Measurements from ENCODE around the gene DNMT3A. TPM values are rescaled to one million over a fixed set of nuclear protein-coding genes. Genes with fewer than 3 reads are reported as not detected.

The DNMT3A gene
- total RNA-seq, 8 experiments from 2014 or later = 3.9 to 42.0 (median 29.9) TPM

- Histone ChIP-seq H3K27ac (peak overlapping the region in 1 of 2 donors; percentile 72), H3K4me3 (no peak overlapping the region), H3K4me1 (replicated peaks in 1 of 2) (peaks cover 36 to 45% of the 10 kb centered on the region in 2 donors)
- WGBS, 10 experiments = 58 to 100% (median 65%) methylated on average over 1 to 4 of the region's 9 CpGs; no CpG with 5 or more reads in 3 of the 10 experiments
- no peak for ATAC-seq (replicated peaks in 6 of 8)
- in situ Hi-C loops (cut with MboI; ENCODE audit: low pct_unique_long_range_greater_than_20kb in 2 of 9, low sequenced_read_pairs in 9 of 9, unreplicated experiment in 9 of 9) = no loop called here
Measured at GRCh38 chr2:25257931-25258846, 83.5 kb downstream of the DNMT3A start.

- ATAC-seq (replicated peaks in 6 of 8) = peak; percentile 12 to 87 (median 83)
- in situ Hi-C loops (cut with MboI; ENCODE audit: low pct_unique_long_range_greater_than_20kb in 2 of 9, low sequenced_read_pairs in 9 of 9, unreplicated experiment in 9 of 9) = no loop called here
- 7 to 92% (median 53%) methylated on average over 2 to 4 of the region's 9 CpGs; no CpG with 5 or more reads in 4 of the 10 experiments for WGBS, 10 experiments
- Histone ChIP-seq H3K4me1 (replicated peaks in 1 of 2) (peaks cover 41 to 50% of the 10 kb centered on the region in 2 donors), H3K4me3 (peak overlapping the region in 1 of 5 donors; percentile 9), H3K27ac (peak overlapping the region; percentile 70 to 72)
Measured at GRCh38 chr2:25257032-25257552, 84.6 kb downstream of the DNMT3A start.

DNA sequence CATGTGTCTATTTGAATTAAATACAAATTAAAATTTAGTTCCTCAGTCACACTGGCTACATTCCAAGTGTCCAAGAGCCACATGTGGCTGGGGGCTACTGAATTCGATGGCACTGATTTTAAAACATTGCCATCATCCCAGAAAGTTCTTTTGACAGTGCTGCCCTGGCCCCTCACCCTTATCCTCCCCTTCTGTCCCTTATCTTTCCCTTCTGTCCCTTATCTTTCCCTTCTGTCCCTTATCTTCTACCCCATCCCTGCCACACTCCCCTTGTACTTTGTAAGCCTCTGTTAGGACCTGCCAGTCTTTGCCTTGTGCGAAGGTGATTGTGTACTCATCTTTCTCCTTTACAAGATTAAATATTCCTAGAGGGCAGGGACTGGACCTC is 85.2 kb downstream of the DNMT3A start:
- no peak for ATAC-seq (replicated peaks in 6 of 8)
- peak overlapping the region; percentile 70 to 72 for H3K27ac ChIP-seq
- no peak overlapping the region for H3K4me3 ChIP-seq
- WGBS, 10 experiments = 79 to 100% (median 86%) methylated on average over 1 to 2 of the region's 2 CpGs; no CpG with 5 or more reads in 4 of the 10 experiments
- H3K4me1 ChIP-seq (replicated peaks in 1 of 2) = peaks cover 41 to 50% of the 10 kb centered on the region in 2 donors
- in situ Hi-C loops (cut with MboI; ENCODE audit: low pct_unique_long_range_greater_than_20kb in 2 of 9, low sequenced_read_pairs in 9 of 9, unreplicated experiment in 9 of 9) = no loop called here

- no peak for ATAC-seq (replicated peaks in 6 of 8)
- H3K4me1 ChIP-seq (replicated peaks in 1 of 2) = peaks cover 41 to 50% of the 10 kb centered on the region in 2 donors
- in situ Hi-C loops (cut with MboI; ENCODE audit: low pct_unique_long_range_greater_than_20kb in 2 of 9, low sequenced_read_pairs in 9 of 9, unreplicated experiment in 9 of 9) = no loop called here
Measured at GRCh38 chr2:25255745-25256487, 85.8 kb downstream of the DNMT3A start.

DNA sequence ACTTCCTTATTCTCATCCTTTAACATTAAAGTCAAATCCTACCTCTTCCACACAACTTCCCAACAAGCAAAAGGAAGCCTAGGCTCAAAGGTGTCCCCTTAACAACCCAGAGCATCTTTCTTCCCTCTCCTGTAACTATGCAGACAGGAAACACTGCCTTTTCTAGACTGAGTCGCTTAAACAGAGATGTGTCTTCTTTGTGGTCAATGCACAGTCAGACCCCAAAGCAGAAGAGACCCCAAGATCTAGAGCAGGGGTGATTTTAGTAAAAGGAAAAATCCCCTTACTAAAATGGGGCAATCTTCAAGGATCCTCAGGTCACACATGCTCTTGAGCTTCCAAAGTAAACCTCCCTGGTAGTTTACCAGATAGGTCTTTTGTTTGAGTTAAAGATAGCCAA is 86.8 kb downstream of the DNMT3A start:
- WGBS, 10 experiments = 100% methylated on average over 1 of the region's 1 CpG; no CpG with 5 or more reads in 7 of the 10 experiments
- ATAC-seq (replicated peaks in 6 of 8) = no peak
- no peak overlapping the region for H3K4me3 ChIP-seq
- H3K4me1 ChIP-seq (replicated peaks in 1 of 2) = peaks cover 46 to 56% of the 10 kb centered on the region in 2 donors
- H3K27ac ChIP-seq = no peak overlapping the region
- in situ Hi-C loops (cut with MboI; ENCODE audit: low pct_unique_long_range_greater_than_20kb in 2 of 9, low sequenced_read_pairs in 9 of 9, unreplicated experiment in 9 of 9) = no loop called here

More at GRCh38 chr2:25255745-25256487, 85.8 kb downstream of the DNMT3A start:
- Histone ChIP-seq H3K27ac (peak overlapping the region in 1 of 2 donors; percentile 72), H3K4me3 (no peak overlapping the region)
- WGBS, 10 experiments = 80 to 100% (median 96%) methylated on average over 1 to 3 of the region's 15 CpGs; no CpG with 5 or more reads in 4 of the 10 experiments

GRCh38 chr2:25253153-25253626 is 88.5 kb downstream of the DNMT3A start:
- in situ Hi-C loops (cut with MboI; ENCODE audit: low pct_unique_long_range_greater_than_20kb in 2 of 9, low sequenced_read_pairs in 9 of 9, unreplicated experiment in 9 of 9) = no loop called here
- Histone ChIP-seq H3K4me1 (replicated peaks in 1 of 2) (peaks cover 41 to 44% of the 10 kb centered on the region in 2 donors), H3K4me3 (peak overlapping the region in 1 of 5 donors; percentile 41), H3K27ac (peak overlapping the region in 1 of 2 donors; percentile 62)
- WGBS, 10 experiments = 74 to 100% (median 83%) methylated on average over 1 to 8 of the region's 11 CpGs; no CpG with 5 or more reads in 1 of the 10 experiments
- no peak for ATAC-seq (replicated peaks in 6 of 8)

DNA sequence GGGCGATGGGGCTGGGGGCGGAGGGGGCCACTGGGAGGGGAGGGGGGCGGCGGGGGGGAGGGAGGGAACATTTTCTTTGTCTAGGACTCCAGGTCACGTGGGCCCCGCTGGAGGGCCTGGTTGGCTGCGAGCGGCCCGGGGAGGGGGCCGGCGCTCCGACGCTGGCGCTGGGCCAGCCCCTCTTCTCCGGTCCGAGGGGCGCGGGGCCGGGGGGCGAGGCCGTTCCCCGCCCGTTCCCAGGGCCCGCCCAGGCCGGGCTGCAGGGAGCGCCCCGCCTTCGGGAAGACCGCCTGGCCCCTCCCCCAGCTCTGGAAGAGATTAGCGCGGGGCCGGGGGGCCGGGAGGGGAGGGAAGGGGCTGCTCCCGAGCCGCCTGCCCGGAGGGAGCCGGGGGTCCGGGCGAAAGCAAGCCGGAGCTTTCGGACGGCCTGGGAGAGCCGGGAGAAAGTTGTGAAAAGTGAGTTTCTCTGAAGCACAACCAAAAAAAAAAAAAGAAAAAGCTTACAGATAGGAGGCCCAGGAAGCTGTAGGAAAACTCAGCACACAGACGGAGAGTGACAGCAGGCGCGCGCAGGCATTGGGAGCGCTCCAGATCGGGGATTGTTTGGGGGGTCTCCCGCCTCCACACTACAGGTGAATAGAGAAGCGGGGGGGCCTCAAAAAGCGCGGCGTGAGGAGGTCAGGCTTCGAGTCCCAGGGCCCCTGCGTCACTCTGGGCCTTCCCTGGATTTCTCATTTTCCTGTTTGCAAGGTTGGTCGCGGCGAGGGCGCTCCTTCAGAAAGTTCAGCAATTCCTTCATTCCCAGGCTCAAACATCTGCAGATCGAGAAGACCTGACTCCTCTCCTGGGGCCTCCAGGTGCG is 89.2 kb downstream of the DNMT3A start:
- peak overlapping the region; percentile 79 to 86 for H3K27ac ChIP-seq
- H3K4me3 ChIP-seq = peak overlapping the region; percentile 39 to 47 (median 41)
- peak; percentile 62 to 88 (median 72) for ATAC-seq (replicated peaks in 6 of 8)
- in situ Hi-C loops (cut with MboI; ENCODE audit: low pct_unique_long_range_greater_than_20kb in 2 of 9, low sequenced_read_pairs in 9 of 9, unreplicated experiment in 9 of 9) = no loop called here
- H3K4me1 ChIP-seq (replicated peaks in 1 of 2) = peaks cover 34 to 37% of the 10 kb centered on the region in 2 donors
- 4 to 59% (median 18%) methylated on average over 1 to 9 of the region's 62 CpGs; no CpG with 5 or more reads in 5 of the 10 experiments for WGBS, 10 experiments

DNA sequence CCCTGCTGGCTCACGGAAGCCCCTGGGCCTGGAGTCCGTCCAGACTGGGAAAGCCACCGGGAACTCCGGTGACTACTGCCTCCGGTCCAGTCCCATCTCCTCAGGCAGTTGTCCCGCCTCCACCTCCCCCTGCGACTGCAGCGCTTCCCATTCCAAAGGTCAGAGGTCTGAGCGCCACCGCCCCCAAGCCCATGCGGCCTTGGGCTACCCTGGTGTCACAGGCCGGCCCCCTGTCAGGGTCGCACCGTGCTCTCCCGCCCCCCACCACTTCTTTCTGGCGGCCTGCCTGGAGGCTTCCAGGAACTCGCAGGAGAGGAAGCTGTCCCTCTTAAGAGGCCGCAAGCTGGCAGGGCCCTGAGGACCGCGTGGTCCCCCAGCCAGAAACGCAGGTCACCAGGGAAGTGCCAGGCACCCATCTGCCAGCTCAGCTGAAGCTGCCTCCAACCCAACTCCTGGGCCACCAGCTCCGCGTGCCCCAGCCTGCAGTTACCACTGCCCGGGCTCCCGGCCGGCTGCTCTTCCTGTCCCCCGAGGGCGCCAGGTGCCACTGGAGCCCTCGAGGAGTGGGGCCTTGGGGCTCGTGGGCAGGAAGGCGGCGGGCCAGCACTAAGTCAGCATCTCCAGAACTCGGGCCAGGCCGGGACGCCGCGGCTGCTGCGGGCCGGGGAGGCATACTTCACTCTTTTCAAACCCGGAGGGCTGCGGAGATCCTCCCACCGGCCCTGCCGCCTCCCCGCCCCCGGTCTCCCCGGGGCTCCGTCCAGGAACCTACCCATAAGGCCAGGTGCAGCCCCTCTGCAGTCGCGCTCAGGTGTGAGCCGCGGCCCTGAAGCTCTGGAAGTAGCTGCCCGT is 90.1 kb downstream of the DNMT3A start:
- H3K4me1 ChIP-seq (replicated peaks in 1 of 2) = peaks cover 26 to 29% of the 10 kb centered on the region in 2 donors
- 0 to 60% (median 4%) methylated on average over 1 to 4 of the region's 52 CpGs; no CpG with 5 or more reads in 7 of the 10 experiments for WGBS, 10 experiments
- peak overlapping the region; percentile 39 to 47 (median 41) for H3K4me3 ChIP-seq
- ATAC-seq (replicated peaks in 6 of 8) = peak; percentile 43 to 73 (median 46)
- H3K27ac ChIP-seq = peak overlapping the region; percentile 79 to 86
- in situ Hi-C loops (cut with MboI; ENCODE audit: low pct_unique_long_range_greater_than_20kb in 2 of 9, low sequenced_read_pairs in 9 of 9, unreplicated experiment in 9 of 9) = no loop called here

DNA sequence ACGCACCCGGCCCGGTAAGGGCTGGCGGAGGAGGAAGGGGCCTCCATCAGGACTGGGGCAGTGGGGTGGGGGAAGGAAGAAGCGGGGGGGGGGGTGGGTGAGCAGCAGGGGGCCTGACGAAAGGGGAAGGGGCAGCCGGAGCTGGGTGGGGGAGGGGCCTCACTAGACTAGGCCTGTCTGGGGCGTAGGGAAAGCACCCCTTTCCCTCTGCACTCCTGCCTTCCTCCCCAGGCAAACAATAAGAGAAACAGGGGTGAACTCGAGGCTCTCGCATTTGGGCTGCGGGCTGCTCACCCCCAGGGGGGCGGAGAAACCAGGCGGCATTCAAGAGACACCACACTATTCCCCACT is 90.7 kb downstream of the DNMT3A start:
- ATAC-seq (replicated peaks in 6 of 8) = peak in 2 of 8 experiments; percentile 21 to 25
- WGBS, 10 experiments = no CpG with 5 or more reads among the region's 13 CpGs
- in situ Hi-C loops (cut with MboI; ENCODE audit: low pct_unique_long_range_greater_than_20kb in 2 of 9, low sequenced_read_pairs in 9 of 9, unreplicated experiment in 9 of 9) = no loop called here
- Histone ChIP-seq H3K4me1 (replicated peaks in 1 of 2) (peaks cover 20 to 23% of the 10 kb centered on the region in 2 donors), H3K27ac (peak overlapping the region; percentile 79 to 86), H3K4me3 (peak overlapping the region; percentile 39 to 47 (median 41))

- in situ Hi-C loops (cut with MboI; ENCODE audit: low pct_unique_long_range_greater_than_20kb in 2 of 9, low sequenced_read_pairs in 9 of 9, unreplicated experiment in 9 of 9) = no loop called here
- H3K4me3 ChIP-seq = peak overlapping the region; percentile 39 to 47 (median 41)
Measured at GRCh38 chr2:25250331-25251070, 91.2 kb downstream of the DNMT3A start.

DNA sequence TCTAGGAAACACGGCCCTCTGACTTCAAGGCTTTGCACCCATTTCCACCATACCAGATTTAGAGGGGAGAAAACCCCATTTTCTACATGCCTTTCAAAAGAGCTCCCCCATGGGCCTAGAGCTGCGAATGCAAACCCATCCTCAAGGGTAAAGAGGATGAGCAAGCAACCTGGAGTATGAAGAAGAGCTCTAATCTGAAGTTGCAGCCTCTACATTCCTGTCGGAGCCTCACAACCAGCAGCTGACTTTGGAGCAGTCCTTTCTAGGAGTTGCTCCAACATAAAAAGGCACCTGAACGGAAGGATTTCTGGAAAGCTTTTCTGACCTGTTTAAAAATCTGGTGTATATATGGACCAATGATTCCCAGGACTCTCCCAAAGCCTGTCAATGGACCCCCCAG is 91.9 kb downstream of the DNMT3A start:
- WGBS, 10 experiments = 79 to 100% (median 100%) methylated on average over 1 to 3 of the region's 4 CpGs
- in situ Hi-C loops (cut with MboI; ENCODE audit: low pct_unique_long_range_greater_than_20kb in 2 of 9, low sequenced_read_pairs in 9 of 9, unreplicated experiment in 9 of 9) = no loop called here
- H3K4me1 ChIP-seq (replicated peaks in 1 of 2) = peaks cover 18 to 20% of the 10 kb centered on the region in 2 donors
- peak overlapping the region in 1 of 5 donors; percentile 39 for H3K4me3 ChIP-seq
- ATAC-seq (replicated peaks in 6 of 8) = no peak
- no peak overlapping the region for H3K27ac ChIP-seq

More at GRCh38 chr2:25250331-25251070, 91.2 kb downstream of the DNMT3A start:
- 18 to 90% (median 90%) methylated on average over 2 to 15 of the region's 28 CpGs; no CpG with 5 or more reads in 7 of the 10 experiments for WGBS, 10 experiments
- H3K4me1 ChIP-seq (replicated peaks in 1 of 2) = peaks cover 18 to 20% of the 10 kb centered on the region in 2 donors
- ATAC-seq (replicated peaks in 6 of 8) = peak in 5 of 8 experiments; percentile 8 to 32 (median 16)
- no peak overlapping the region for H3K27ac ChIP-seq

Data from motor neuron (in vitro differentiated cells).